Renal pelvis (tissue), 4 donors: Measurements from ENCODE around the gene IPO11. TPM values are rescaled to one million over a fixed set of nuclear protein-coding genes. Genes with fewer than 3 reads are reported as not detected.
"Not testable (repeated sequence)": the region's sequence is repeated elsewhere in the genome, so short reads cannot be mapped to it uniquely, and the experiment has no call there.

Experiments used
- DNase-seq: peaks from one replicate; pipeline ENCODE4 v3.0.0-alpha.2; 2013
- polyA plus RNA-seq, 3 donors: library from polyadenylated mRNA; unstranded; fragments of 120-200 nt; gene quantifications; one replicate each; pipeline ENCODE4 v1.2.1, GENCODE V29; 2013; ENCODE audit not compliant: insufficient read length in 3 of 3

Gene IPO11
- polyA plus RNA-seq, 3 donors, result 34.2 to 35.4 (median 34.9) TPM

GRCh38 chr5:62564101-62564500 lies 151.5 kb downstream of the IPO11 start:
- no peak for DNase-seq

- DNase-seq, result not testable (repeated sequence)
These were observed 153.2 kb downstream of the IPO11 start for GRCh38 chr5:62565740-62566139.

GRCh38 chr5:62568143-62568542 lies 155.6 kb downstream of the IPO11 start:
- DNase-seq, result no peak

- no peak for DNase-seq
These were observed 156.4 kb downstream of the IPO11 start for GRCh38 chr5:62568800-62569432.

GRCh38 chr5:62569470-62569869 lies 156.9 kb downstream of the IPO11 start:
- no peak for DNase-seq

GRCh38 chr5:62572918-62573514 lies 160.5 kb downstream of the IPO11 start:
- DNase-seq, result no peak

- DNase-seq, result no peak
These were observed 162.0 kb downstream of the IPO11 start for GRCh38 chr5:62574599-62574998.

GRCh38 chr5:62575066-62575465 lies 162.5 kb downstream of the IPO11 start:
- DNase-seq, result no peak

- no peak for DNase-seq
These were observed 162.9 kb downstream of the IPO11 start for GRCh38 chr5:62575489-62575888.

- DNase-seq, result no peak
These were observed 164.1 kb downstream of the IPO11 start for GRCh38 chr5:62576570-62577170.

- DNase-seq, result no peak
These were observed 164.9 kb downstream of the IPO11 start for GRCh38 chr5:62577488-62577887.

GRCh38 chr5:62578540-62578939 lies 166.0 kb downstream of the IPO11 start, which contains the start of gene LRRC70:
TSS of gene LRRC70 (plus strand) at chr5:62578819. CDS start at chr5:62579439, 620 bp downstream.
- peak; percentile 43 for DNase-seq

GRCh38 chr5:62579761-62580160 lies 167.2 kb downstream of the IPO11 start:
- DNase-seq, result no peak

- DNase-seq, result no peak
These were observed 169.5 kb downstream of the IPO11 start for GRCh38 chr5:62581836-62582597.

GRCh38 chr5:62584391-62584790 lies 171.8 kb downstream of the IPO11 start:
- no peak for DNase-seq

- DNase-seq, result no peak
These were observed 172.7 kb downstream of the IPO11 start for GRCh38 chr5:62585306-62585705.

GRCh38 chr5:62585751-62586150 lies 173.2 kb downstream of the IPO11 start:
- no peak for DNase-seq

- DNase-seq, result no peak
These were observed 175.2 kb downstream of the IPO11 start for GRCh38 chr5:62587737-62588136.

- no peak for DNase-seq
These were observed 176.1 kb downstream of the IPO11 start for GRCh38 chr5:62588668-62589067.

- DNase-seq, result no peak
These were observed 176.9 kb downstream of the IPO11 start for GRCh38 chr5:62589504-62589903.

- DNase-seq, result no peak
These were observed 177.8 kb downstream of the IPO11 start for GRCh38 chr5:62590387-62590786.

GRCh38 chr5:62592558-62592957 lies 180.0 kb downstream of the IPO11 start:
- no peak for DNase-seq

GRCh38 chr5:62593331-62593730 lies 180.8 kb downstream of the IPO11 start:
- DNase-seq, result no peak
